HepG2 (cell line): Measurements from ENCODE around the gene LIMS2.

Experiments
- CTCF ChIP-seq: sonication (generic); formaldehyde crosslinking; IDR thresholded peaks from 2 replicates; pipeline ENCODE4 v1.5.0; 2020; ENCODE audit warnings: mild to moderate bottlenecking, missing genetic modification reagents, moderate library complexity
- EP300 ChIP-seq, 3 experiments: sonication (generic) in 1 of 3; formaldehyde crosslinking in 1 of 3; IDR thresholded peaks; 2 replicates each; pipeline versions ENCODE4 v1.5.1 to v1.6.1; 2011 to 2020; ENCODE audit warnings: low read depth in 2 of 3, low read length in 2 of 3, borderline replicate concordance in 1 of 3, improper control_type of control experiment in 1 of 3, mild to moderate bottlenecking in 1 of 3, missing genetic modification reagents in 1 of 3, moderate library complexity in 1 of 3
- KLF16 ChIP-seq, 2 experiments: sonication (generic) in 1 of 2; formaldehyde crosslinking in 1 of 2; IDR thresholded peaks; 2 replicates each; pipeline versions ENCODE4 v1.6.1 to v1.8.0; 2016 to 2023; ENCODE audit warnings: missing genetic modification reagents in 2 of 2, missing compliant biosample characterization in 1 of 2
- MXD1 ChIP-seq: sonication (generic); formaldehyde crosslinking; IDR thresholded peaks from 2 replicates; pipeline ENCODE4 v1.4.0; 2020; ENCODE audit warnings: mild to moderate bottlenecking, missing genetic modification reagents
- PATZ1 ChIP-seq: sonication (generic); formaldehyde crosslinking; IDR thresholded peaks from 2 replicates; pipeline ENCODE4 v1.4.0; 2020; ENCODE audit warnings: missing genetic modification reagents
- SP1 ChIP-seq, 2 experiments: fragments of 450-650 bp in 1 of 2; sonication (generic) in 1 of 2; formaldehyde crosslinking in 1 of 2; IDR thresholded peaks; 2 replicates each; pipeline versions ENCODE4 v1.4.0 to v1.6.1; 2016 to 2020; ENCODE audit warnings: missing genetic modification reagents in 1 of 2
- TBP ChIP-seq: sonication (generic); formaldehyde crosslinking; IDR thresholded peaks from 2 replicates; pipeline ENCODE4 v1.5.0; 2020; ENCODE audit warnings: missing genetic modification reagents
- ZKSCAN5 ChIP-seq: sonication (generic); formaldehyde crosslinking; IDR thresholded peaks from 2 replicates; pipeline ENCODE4 v1.5.1; 2020; ENCODE audit warnings: mild to moderate bottlenecking, missing genetic modification reagents
- ZNF121 ChIP-seq: sonication (generic); formaldehyde crosslinking; IDR thresholded peaks from 2 replicates; pipeline ENCODE4 v1.5.0; 2020; ENCODE audit warnings: mild to moderate bottlenecking, missing genetic modification reagents
- ZNF549 ChIP-seq: sonication (generic); formaldehyde crosslinking; IDR thresholded peaks from 2 replicates; pipeline ENCODE4 v1.5.0; 2020; ENCODE audit warnings: missing genetic modification reagents
- ZNF574 ChIP-seq: sonication (generic); formaldehyde crosslinking; IDR thresholded peaks from 2 replicates; pipeline ENCODE4 v1.4.0; 2020; ENCODE audit warnings: missing genetic modification reagents
- ZNF724P ChIP-seq: sonication (generic); formaldehyde crosslinking; IDR thresholded peaks from 2 replicates; pipeline ENCODE4 v1.8.0; 2022; ENCODE audit warnings: missing genetic modification reagents, borderline replicate concordance

GRCh38 chr2:127683757-127684156 is 8.4 kb upstream of the LIMS2 start:
- TF ChIP-seq ZNF724P (CRISPR knock-in tag) (no peak), EP300 (IDR thresholded peaks at IDR 0.05; ENCODE audit: low read depth in 2 of 2, low read length in 2 of 2) (no peak), EP300 (CRISPR knock-in tag; IDR thresholded peaks at IDR 0.05; ENCODE audit: borderline replicate concordance) (no peak), ZNF121 (no peak), ZKSCAN5 (CRISPR knock-in tag) (no peak), CTCF (CRISPR knock-in tag) (no peak), KLF16 (CRISPR knock-in tag; IDR thresholded peaks at IDR 0.05) (no peak), ZNF549 (CRISPR knock-in tag) (no peak), PATZ1 (CRISPR knock-in tag) (no peak), TBP (CRISPR knock-in tag) (no peak), ZNF574 (CRISPR knock-in tag) (no peak), MXD1 (CRISPR knock-in tag) (no peak), SP1 (IDR thresholded peaks at IDR 0.05) (no peak), SP1 (CRISPR knock-in tag; IDR thresholded peaks at IDR 0.05) (no peak)
